H9 (cell line): Measurements from ENCODE around the gene USP47. TPM values are rescaled to one million over a fixed set of nuclear protein-coding genes. Genes with fewer than 3 reads are reported as not detected.

ENCODE experiments used
- DNase-seq: peaks from one replicate; pipeline ENCODE4 v3.0.0-alpha.2; 2017
- H2AFZ ChIP-seq: one replicate; pipeline ENCODE4 v1.6.1; 2013; ENCODE audit warnings: mild to moderate bottlenecking, low read length, control low read depth, moderate library complexity
- H2AK5ac ChIP-seq: 2 replicates; pipeline ENCODE4 v1.6.1; 2013; ENCODE audit warnings: low read length, control low read depth, mixed read lengths; ENCODE audit not compliant: insufficient read length
- H2BK120ac ChIP-seq: one replicate; pipeline ENCODE4 v1.6.1; 2013; ENCODE audit warnings: low read depth, mild to moderate bottlenecking, low read length, control low read depth, inconsistent platforms; ENCODE audit not compliant: poor library complexity, severe bottlenecking
- H2BK12ac ChIP-seq: 2 replicates; pipeline ENCODE4 v1.6.1; 2013; ENCODE audit warnings: low read length, control low read depth, mixed read lengths, low read depth; ENCODE audit not compliant: insufficient read length
- H2BK15ac ChIP-seq: 2 replicates; pipeline ENCODE4 v1.6.1; 2013; ENCODE audit warnings: low read depth, low read length, control low read depth
- H2BK20ac ChIP-seq: one replicate; pipeline ENCODE4 v1.6.1; 2013; ENCODE audit warnings: low read depth, mild to moderate bottlenecking, low read length, control low read depth, inconsistent platforms; ENCODE audit not compliant: poor library complexity, severe bottlenecking
- H2BK5ac ChIP-seq: 2 replicates; pipeline ENCODE4 v1.6.1; 2013; ENCODE audit warnings: low read length, control low read depth, mixed read lengths; ENCODE audit not compliant: insufficient read length
- H3K14ac ChIP-seq: 2 replicates; pipeline ENCODE4 v1.6.1; 2013; ENCODE audit warnings: low read length, control low read depth; ENCODE audit not compliant: insufficient read depth
- H3K18ac ChIP-seq: 2 replicates; pipeline ENCODE4 v1.6.1; 2013; ENCODE audit warnings: low read depth, mild to moderate bottlenecking, mixed read lengths, low read length, control low read depth; ENCODE audit not compliant: insufficient read length
- H3K23ac ChIP-seq: 2 replicates; pipeline ENCODE4 v1.6.1; 2013; ENCODE audit warnings: low read length, control low read depth, mixed read lengths, low read depth; ENCODE audit not compliant: insufficient read length
- H3K23me2 ChIP-seq: 2 replicates; pipeline ENCODE4 v1.6.1; 2013; ENCODE audit warnings: low read depth, mild to moderate bottlenecking, mixed read lengths, low read length, control low read depth; ENCODE audit not compliant: insufficient read length, poor library complexity, severe bottlenecking
- H3K27ac ChIP-seq: 2 replicates; pipeline ENCODE4 v1.5.1; 2013; ENCODE audit warnings: low read length, control low read depth, mixed read lengths, low read depth; ENCODE audit not compliant: insufficient read length
- H3K27me3 ChIP-seq: 2 replicates; pipeline ENCODE4 v1.6.1; 2013; ENCODE audit warnings: low read length, control low read depth, inconsistent platforms; ENCODE audit not compliant: insufficient read depth
- H3K4ac ChIP-seq: 2 replicates; pipeline ENCODE4 v1.6.1; 2013; ENCODE audit warnings: low read depth, mild to moderate bottlenecking, control low read depth, inconsistent platforms, low read length, moderate library complexity
- H3K4me1 ChIP-seq: 2 replicates; pipeline ENCODE4 v1.6.1; 2013; ENCODE audit warnings: low read length, control low read depth, inconsistent platforms; ENCODE audit not compliant: insufficient read depth
- H3K4me2 ChIP-seq: 2 replicates; pipeline ENCODE4 v1.6.1; 2013; ENCODE audit warnings: low read length, control low read depth, mixed read lengths; ENCODE audit not compliant: insufficient read length, insufficient read depth
- H3K56ac ChIP-seq: 2 replicates; pipeline ENCODE4 v1.6.1; 2013; ENCODE audit warnings: low read depth, mild to moderate bottlenecking, mixed read lengths, low read length, control low read depth; ENCODE audit not compliant: insufficient read length
- H3K79me1 ChIP-seq: 2 replicates; pipeline ENCODE4 v1.6.1; 2013; ENCODE audit warnings: low read depth, mild to moderate bottlenecking, moderate library complexity, low read length, control low read depth, inconsistent platforms; ENCODE audit not compliant: insufficient read depth, poor library complexity, severe bottlenecking
- H3K79me2 ChIP-seq: 2 replicates; pipeline ENCODE4 v1.6.1; 2013; ENCODE audit warnings: low read length, control low read depth, inconsistent platforms; ENCODE audit not compliant: insufficient read depth
- H3K9ac ChIP-seq: 2 replicates; pipeline ENCODE4 v1.6.1; 2013; ENCODE audit warnings: low read length, control low read depth, mixed read lengths; ENCODE audit not compliant: insufficient read length; ENCODE audit errors: extremely low read depth
- H3K9me3 ChIP-seq: one replicate; pipeline ENCODE4 v1.6.1; 2013; ENCODE audit warnings: low read depth, low read length, inconsistent platforms; ENCODE audit not compliant: control insufficient read depth
- H3T11ph ChIP-seq: one replicate; pipeline ENCODE4 v1.6.1; 2013; ENCODE audit warnings: mild to moderate bottlenecking, low read length, control low read depth, inconsistent platforms
- H4K20me1 ChIP-seq: one replicate; pipeline ENCODE4 v1.6.1; 2013; ENCODE audit not compliant: control insufficient read depth, insufficient read length, insufficient read depth
- H4K5ac ChIP-seq: 2 replicates; pipeline ENCODE4 v1.6.1; 2013; ENCODE audit warnings: low read depth, mild to moderate bottlenecking, mixed read lengths, low read length, control low read depth; ENCODE audit not compliant: insufficient read length
- H4K8ac ChIP-seq: replicated peaks from 2 replicates; pipeline ENCODE4 v1.6.1; 2013; ENCODE audit warnings: low read length, control low read depth, mixed read lengths, low read depth; ENCODE audit not compliant: insufficient read length
- H4K91ac ChIP-seq: 2 replicates; pipeline ENCODE4 v1.6.1; 2013; ENCODE audit warnings: low read depth, mild to moderate bottlenecking, moderate library complexity, mixed read lengths, low read length, control low read depth; ENCODE audit not compliant: insufficient read length
- H3K27ac Mint-ChIP-seq, 3 experiments: 2 replicates in 2 of 3; 3 replicates in 1 of 3; pipeline ENCODE4 v1.8.0; 2020 to 2021; ENCODE audit warnings: mixed read lengths in 3 of 3, mild to moderate bottlenecking in 1 of 3, moderate library complexity in 1 of 3
- H3K27me3 Mint-ChIP-seq: 2 replicates; pipeline ENCODE4 v1.8.0; 2021; ENCODE audit warnings: low read depth, mild to moderate bottlenecking, moderate library complexity, mixed read lengths
- H3K36me3 Mint-ChIP-seq, 3 experiments: 2 replicates in 2 of 3; 3 replicates in 1 of 3; pipeline ENCODE4 v1.8.0; 2020 to 2021; ENCODE audit warnings: low read depth in 3 of 3, mixed read lengths in 3 of 3; ENCODE audit not compliant: insufficient read depth in 1 of 3
- H3K4me1 Mint-ChIP-seq, 2 experiments: 2 replicates each; pipeline ENCODE4 v1.8.0; 2020; ENCODE audit warnings: mixed read lengths in 2 of 2
- H3K4me3 Mint-ChIP-seq, 2 experiments: 2 replicates in 1 of 2; 3 replicates in 1 of 2; pipeline ENCODE4 v1.8.0; 2020 to 2021; ENCODE audit warnings: mild to moderate bottlenecking in 2 of 2, mixed read lengths in 2 of 2, moderate library complexity in 1 of 2
- H3K9me3 Mint-ChIP-seq, 2 experiments: 2 replicates in 1 of 2; 3 replicates in 1 of 2; pipeline ENCODE4 v1.8.0; 2020; ENCODE audit warnings: mild to moderate bottlenecking in 2 of 2, mixed read lengths in 2 of 2, moderate library complexity in 1 of 2
- WGBS: extraction: QIAGEN DNeasy Blood & Tissue Kit; methylation state at CpG from one replicate; pipeline ENCODE4 v1.1.7; 2013; ENCODE audit warnings: missing lambda C conversion rate, low lambda C conversion rate, mixed read lengths; ENCODE audit not compliant: insufficient read length; ENCODE audit errors: extremely low coverage; 5-methylcytosine and 5-hydroxymethylcytosine counted together
- total RNA-seq: library from RNA; stranded (reverse); gene quantifications from 2 replicates; pipeline ENCODE4 v1.2.1, GENCODE V29; 2021
- TF ChIP-seq, protein P1 (sequence below): fragments of 200-600 bp; sonication (generic); conservative IDR thresholded peaks from 3 replicates; pipeline ENCODE4 v1.8.0; 2021; ENCODE audit warnings: antibody characterized with exemption, mild to moderate bottlenecking

USP47 gene
- total RNA-seq, 1 experiment from 2014 or later, result 26.7 TPM

DNA sequence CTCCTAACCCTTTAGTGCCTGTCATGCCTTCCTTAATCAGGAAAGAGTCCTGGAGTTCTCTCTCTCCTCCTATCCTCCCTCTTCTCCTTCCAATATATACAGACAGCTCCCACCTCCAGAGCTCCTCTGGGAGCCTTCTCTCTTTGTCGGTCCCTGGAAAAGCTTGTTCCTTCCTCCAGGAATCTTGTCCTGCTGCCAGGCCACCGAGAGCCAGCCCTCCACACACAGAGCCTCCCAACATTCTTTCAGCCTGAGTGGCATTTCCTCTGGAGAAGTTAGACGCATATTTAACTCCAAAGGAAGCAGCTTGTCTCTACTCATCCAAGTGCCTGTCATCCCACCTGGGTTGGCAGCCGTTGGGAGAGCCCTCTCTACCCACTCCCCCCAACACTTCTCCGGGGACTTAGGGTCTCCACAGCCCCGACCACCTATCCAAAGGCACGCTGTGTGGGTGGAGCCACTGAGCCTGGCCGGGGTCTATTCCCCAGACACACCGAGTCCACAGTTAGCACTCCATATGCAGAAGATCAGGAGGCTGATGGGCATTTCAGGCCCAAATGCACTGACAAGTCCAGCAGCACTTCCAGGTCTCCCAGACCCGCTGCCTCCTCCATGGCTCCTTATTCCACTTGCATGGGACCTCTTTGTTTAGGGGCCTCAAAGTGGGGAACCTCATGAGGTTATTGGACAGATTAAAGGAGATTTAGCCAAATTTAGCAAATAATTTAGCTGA lies 135.6 kb downstream of the USP47 start:
- Histone ChIP-seq H3K18ac (no peak overlapping the region), H2AFZ (no peak overlapping the region), H3K4me1 (no peaks in the 10 kb centered on the region), H2BK5ac (no peak overlapping the region), H4K5ac (no peak overlapping the region), H2BK20ac (no peak overlapping the region), H3K27me3 (no peaks in the 10 kb centered on the region), H3K79me2 (no peaks in the 10 kb centered on the region), H3K4ac (no peak overlapping the region), H3K79me1 (no peaks in the 10 kb centered on the region), H2BK15ac (no peak overlapping the region), H3K9ac (no peak overlapping the region), H3K27ac (no peak overlapping the region), H3K9me3 (no peaks in the 10 kb centered on the region), H2BK120ac (no peak overlapping the region), H3K56ac (no peak overlapping the region), H2AK5ac (no peak overlapping the region), H3K14ac (no peak overlapping the region; the same call in 1 of the 2 replicates), H3T11ph (no peak overlapping the region), H3K23me2 (no peaks in the 10 kb centered on the region), H3K4me2 (no peak overlapping the region), H4K8ac (no peak overlapping the region), H2BK12ac (no peak overlapping the region), H3K23ac (no peak overlapping the region), H4K91ac (no peak overlapping the region), H4K20me1 (no peaks in the 10 kb centered on the region)
- no CpG with 5 or more reads among the region's 10 CpGs for WGBS
- DNase-seq, result peak; percentile 52
- Mint-ChIP-seq H3K36me3 (peaks cover 0 to 2% (median 0%) of the 10 kb centered on the region in 3 experiments; a peak in 3 of 7 replicates), H3K27ac (peak overlapping the region; percentile 36 to 86 (median 80); a peak in 5 of 7 replicates), H3K4me3 (no peak overlapping the region; a peak in 1 of 5 replicates), H3K4me1 (peaks cover 19 to 23% of the 10 kb centered on the region in 2 experiments), H3K27me3 (no peaks in the 10 kb centered on the region; the same call in 1 of the 2 replicates), H3K9me3 (peaks cover 0 to 2% of the 10 kb centered on the region in 2 experiments; a peak in 1 of 5 replicates)
- TF ChIP-seq, protein P1, sequence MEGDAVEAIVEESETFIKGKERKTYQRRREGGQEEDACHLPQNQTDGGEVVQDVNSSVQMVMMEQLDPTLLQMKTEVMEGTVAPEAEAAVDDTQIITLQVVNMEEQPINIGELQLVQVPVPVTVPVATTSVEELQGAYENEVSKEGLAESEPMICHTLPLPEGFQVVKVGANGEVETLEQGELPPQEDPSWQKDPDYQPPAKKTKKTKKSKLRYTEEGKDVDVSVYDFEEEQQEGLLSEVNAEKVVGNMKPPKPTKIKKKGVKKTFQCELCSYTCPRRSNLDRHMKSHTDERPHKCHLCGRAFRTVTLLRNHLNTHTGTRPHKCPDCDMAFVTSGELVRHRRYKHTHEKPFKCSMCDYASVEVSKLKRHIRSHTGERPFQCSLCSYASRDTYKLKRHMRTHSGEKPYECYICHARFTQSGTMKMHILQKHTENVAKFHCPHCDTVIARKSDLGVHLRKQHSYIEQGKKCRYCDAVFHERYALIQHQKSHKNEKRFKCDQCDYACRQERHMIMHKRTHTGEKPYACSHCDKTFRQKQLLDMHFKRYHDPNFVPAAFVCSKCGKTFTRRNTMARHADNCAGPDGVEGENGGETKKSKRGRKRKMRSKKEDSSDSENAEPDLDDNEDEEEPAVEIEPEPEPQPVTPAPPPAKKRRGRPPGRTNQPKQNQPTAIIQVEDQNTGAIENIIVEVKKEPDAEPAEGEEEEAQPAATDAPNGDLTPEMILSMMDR, result no peak
